H7 (cell line): ENCODE data around the gene ZNF609. TPM values are rescaled to one million over a fixed set of nuclear protein-coding genes. Genes with fewer than 3 reads are reported as not detected.
"Not testable (repeated sequence)": the region's sequence is repeated elsewhere in the genome, so short reads cannot be mapped to it uniquely, and the experiment has no call there.

Experiments
- DNase-seq: peaks from one replicate; pipeline ENCODE4 v3.0.0; 2012
- H3K27me3 ChIP-seq: 2 replicates; pipeline ENCODE4 v1.6.0; 2011; ENCODE audit warnings: mild to moderate bottlenecking, low read length; ENCODE audit not compliant: control insufficient read depth, insufficient read depth
- H3K36me3 ChIP-seq: replicated peaks from 2 replicates; pipeline ENCODE4 v1.5.1; 2011; ENCODE audit warnings: low read length; ENCODE audit not compliant: control insufficient read depth, insufficient read depth
- H3K4me3 ChIP-seq: 2 replicates; pipeline ENCODE4 v1.5.1; 2011; ENCODE audit warnings: low read depth, mild to moderate bottlenecking, control low read depth, low read length, moderate library complexity; ENCODE audit not compliant: insufficient read depth
- total RNA-seq: library from RNA; depleted of rRNA; stranded (reverse); fragments of >200 nt; shearing (Covaris generic); gene quantifications from 2 replicates; pipeline ENCODE4 v1.2.3, GENCODE V29; 2014

Gene ZNF609
- total RNA-seq, 1 experiment from 2014 or later, result 24.8 TPM

DNA sequence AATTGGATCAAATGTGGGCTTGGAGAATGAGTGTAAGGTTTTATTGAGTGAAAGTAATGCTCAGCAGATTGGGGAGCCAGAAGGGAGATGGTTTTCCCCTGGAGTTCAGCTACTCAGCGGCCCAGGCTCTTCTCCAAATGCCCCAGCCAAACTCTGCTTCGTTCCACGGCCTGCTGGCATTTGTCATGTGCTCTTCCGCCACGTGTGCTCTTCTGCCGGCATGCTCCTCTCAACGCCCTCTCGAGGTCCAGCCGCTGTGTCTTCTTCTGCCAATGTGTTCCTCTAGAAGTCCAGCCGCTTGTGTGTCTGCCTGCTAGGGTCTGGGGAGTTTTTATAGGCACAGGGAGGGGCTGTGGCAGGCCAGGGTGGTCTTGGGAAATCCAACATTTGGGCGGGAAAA is 158.2 kb downstream of the ZNF609 start:
- Histone ChIP-seq H3K36me3 (peaks cover 3% of the 10 kb centered on the region), H3K27me3 (no peaks in the 10 kb centered on the region; the same call in 1 of the 2 replicates), H3K4me3 (no peak overlapping the region)
- no peak for DNase-seq

GRCh38 chr15:64619880-64620839 is 159.8 kb downstream of the ZNF609 start:
- H3K36me3 ChIP-seq, result peaks cover 3% of the 10 kb centered on the region
- DNase-seq, result no peak
- no peak overlapping the region for H3K4me3 ChIP-seq
- H3K27me3 ChIP-seq, result no peaks in the 10 kb centered on the region; the same call in 1 of the 2 replicates

GRCh38 chr15:64621056-64621455 is 160.7 kb downstream of the ZNF609 start:
- H3K4me3 ChIP-seq, result no peak overlapping the region
- no peaks in the 10 kb centered on the region; the same call in 1 of the 2 replicates for H3K27me3 ChIP-seq
- H3K36me3 ChIP-seq, result peaks cover 3% of the 10 kb centered on the region
- no peak for DNase-seq

GRCh38 chr15:64622410-64623260 is 162.3 kb downstream of the ZNF609 start:
- no peaks in the 10 kb centered on the region; the same call in 1 of the 2 replicates for H3K27me3 ChIP-seq
- H3K36me3 ChIP-seq, result peaks cover 3% of the 10 kb centered on the region
- no peak overlapping the region for H3K4me3 ChIP-seq
- DNase-seq, result no peak

- Histone ChIP-seq H3K4me3 (no peak overlapping the region), H3K36me3 (peaks cover 3% of the 10 kb centered on the region), H3K27me3 (no peaks in the 10 kb centered on the region)
- no peak for DNase-seq
Measured at GRCh38 chr15:64623347-64623996, 163.1 kb downstream of the ZNF609 start.

DNA sequence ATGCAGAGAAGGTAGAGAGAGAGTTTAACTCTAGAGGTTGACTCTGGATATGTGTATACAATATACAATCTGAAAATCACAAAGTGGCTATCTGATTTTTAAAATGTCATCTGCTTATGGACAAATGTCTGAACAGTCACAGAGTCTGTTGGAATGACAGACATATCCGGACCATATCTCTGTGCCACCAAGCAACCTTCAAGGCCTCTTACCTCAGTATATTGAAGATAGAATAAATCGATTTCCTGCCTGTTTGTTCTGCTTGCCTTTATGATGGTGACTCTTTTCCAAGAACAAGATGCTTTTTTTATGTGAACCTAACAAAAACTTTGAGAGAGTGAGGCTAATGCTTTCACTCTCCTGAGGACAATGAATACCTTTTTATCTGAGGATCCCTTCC is 163.9 kb downstream of the ZNF609 start:
- Histone ChIP-seq H3K27me3 (no peaks in the 10 kb centered on the region), H3K4me3 (no peak overlapping the region), H3K36me3 (peaks cover 3% of the 10 kb centered on the region)
- DNase-seq, result no peak

- no peaks in the 10 kb centered on the region for H3K27me3 ChIP-seq
- DNase-seq, result no peak
Measured at GRCh38 chr15:64629063-64629462, 168.7 kb downstream of the ZNF609 start.

GRCh38 chr15:64630396-64631107 is 170.2 kb downstream of the ZNF609 start:
- Histone ChIP-seq H3K4me3 (no peak overlapping the region), H3K27me3 (no peaks in the 10 kb centered on the region), H3K36me3 (no peaks in the 10 kb centered on the region)
- no peak for DNase-seq

More at GRCh38 chr15:64629063-64629462, 168.7 kb downstream of the ZNF609 start:
- Histone ChIP-seq H3K4me3 (no peak overlapping the region), H3K36me3 (no peaks in the 10 kb centered on the region)

DNA sequence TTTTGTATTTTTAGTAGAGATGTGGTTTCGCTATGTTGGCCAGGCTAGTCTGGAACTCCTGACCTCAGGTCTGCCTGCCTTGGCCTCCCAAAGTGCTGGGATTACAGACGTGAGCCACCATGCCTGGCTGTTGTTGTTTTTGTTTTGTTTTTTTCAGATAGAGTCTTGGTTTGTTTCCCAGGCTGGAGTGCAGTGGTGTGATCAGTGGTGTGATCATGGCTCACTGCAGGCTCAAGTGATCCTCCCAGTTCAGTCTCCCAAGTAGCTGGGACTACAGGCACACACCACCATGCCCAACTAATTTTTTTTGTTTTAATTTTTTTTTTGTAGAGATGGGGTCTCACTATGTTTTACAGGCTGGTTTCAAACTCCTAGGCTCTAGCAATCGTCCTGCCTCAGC is 172.3 kb downstream of the ZNF609 start:
- DNase-seq, H3K36me3 ChIP-seq, H3K27me3 ChIP-seq, H3K4me3 ChIP-seq: not testable (repeated sequence)

- Histone ChIP-seq H3K36me3 (no peaks in the 10 kb centered on the region), H3K27me3 (no peaks in the 10 kb centered on the region), H3K4me3 (no peak overlapping the region)
- DNase-seq, result no peak
Measured at GRCh38 chr15:64633332-64633731, 173.0 kb downstream of the ZNF609 start.

DNA sequence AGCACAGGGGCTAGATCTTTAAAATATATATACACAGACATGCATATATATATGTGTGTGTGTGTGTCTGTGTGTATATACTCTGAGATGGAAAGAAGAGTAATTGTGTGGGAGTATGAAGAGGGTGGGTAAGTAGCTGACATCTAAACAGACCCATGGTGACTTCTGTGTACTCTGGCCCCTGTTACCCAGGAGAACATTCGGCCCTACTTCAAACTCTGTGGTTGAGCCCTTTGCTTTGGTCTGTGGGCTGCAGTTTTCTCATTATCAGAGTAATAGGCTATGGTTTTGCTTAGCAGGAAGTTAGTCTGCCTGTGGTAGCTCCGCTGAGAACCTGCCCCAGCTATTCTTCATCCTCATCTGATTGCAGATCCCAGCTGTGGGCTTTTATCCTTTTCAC is 173.6 kb downstream of the ZNF609 start:
- Histone ChIP-seq H3K27me3 (no peaks in the 10 kb centered on the region), H3K36me3 (no peaks in the 10 kb centered on the region), H3K4me3 (no peak overlapping the region)
- DNase-seq, result no peak

GRCh38 chr15:64634576-64635498 is 174.5 kb downstream of the ZNF609 start:
- no peak overlapping the region for H3K4me3 ChIP-seq
- DNase-seq, result peak; percentile 46
- no peaks in the 10 kb centered on the region for H3K36me3 ChIP-seq
- no peaks in the 10 kb centered on the region for H3K27me3 ChIP-seq
